WTC11 (cell line): ENCODE measurements around the gene NRXN2.

Experiments used
- CTCF ChIP-seq: fragments of 200-600 bp; IDR thresholded peaks from 2 replicates; pipeline ENCODE4 v1.8.0; 2022; ENCODE audit warnings: antibody characterized with exemption
- ELF4 ChIP-seq: sonication (generic); formaldehyde crosslinking; IDR thresholded peaks from 2 replicates; pipeline ENCODE4 v1.8.1; 2022; ENCODE audit warnings: low read depth, mild to moderate bottlenecking, moderate library complexity, missing genetic modification reagents
- ETV6 ChIP-seq: sonication (generic); formaldehyde crosslinking; IDR thresholded peaks from 2 replicates; pipeline ENCODE4 v1.8.1; 2022; ENCODE audit warnings: mild to moderate bottlenecking, missing genetic modification reagents
- GABPB1 ChIP-seq: sonication (generic); formaldehyde crosslinking; IDR thresholded peaks from 2 replicates; pipeline ENCODE4 v1.8.1; 2023; ENCODE audit warnings: mild to moderate bottlenecking, missing genetic modification reagents
- MLX ChIP-seq: sonication (generic); formaldehyde crosslinking; IDR thresholded peaks from 2 replicates; pipeline ENCODE4 v1.8.1; 2023; ENCODE audit warnings: mild to moderate bottlenecking, missing genetic modification reagents, moderate library complexity
- NFATC4 ChIP-seq: fragments of 250-450 bp; sonication (Bioruptor Pico); IDR thresholded peaks from 2 replicates; pipeline ENCODE4 v1.9.0; 2021; ENCODE audit warnings: mild to moderate bottlenecking
- SP1 ChIP-seq: sonication (generic); formaldehyde crosslinking; conservative IDR thresholded peaks from 2 replicates; pipeline ENCODE4 v1.8.1; 2022; ENCODE audit warnings: missing genetic modification reagents
- TEAD1 ChIP-seq: sonication (generic); formaldehyde crosslinking; IDR thresholded peaks from 2 replicates; pipeline ENCODE4 v1.8.0; 2022; ENCODE audit warnings: mild to moderate bottlenecking, missing genetic modification reagents
- ZBTB21 ChIP-seq: sonication (generic); formaldehyde crosslinking; IDR thresholded peaks from 2 replicates; pipeline ENCODE4 v1.8.1; 2023; ENCODE audit warnings: mild to moderate bottlenecking, missing genetic modification reagents, borderline replicate concordance
- ZBTB43 ChIP-seq: sonication (generic); formaldehyde crosslinking; IDR thresholded peaks from 2 replicates; pipeline ENCODE4 v1.8.1; 2023; ENCODE audit warnings: mild to moderate bottlenecking, missing genetic modification reagents
- ZNF121 ChIP-seq: sonication (generic); formaldehyde crosslinking; IDR thresholded peaks from 2 replicates; pipeline ENCODE4 v1.8.0; 2023; ENCODE audit warnings: missing genetic modification reagents
- ZNF423 ChIP-seq: fragments of 250-450 bp; sonication (Bioruptor Pico); IDR thresholded peaks from 2 replicates; pipeline ENCODE4 v2.1.2; 2022; ENCODE audit warnings: mild to moderate bottlenecking, moderate library complexity

- no peak for TF ChIP-seq ZBTB21 (CRISPR knock-in tag)
- no peak for TF ChIP-seq MLX
- no peak for TF ChIP-seq ETV6 (CRISPR knock-in tag)
- TF ChIP-seq CTCF, result no peak
- no peak for TF ChIP-seq TEAD1 (CRISPR knock-in tag)
- TF ChIP-seq GABPB1 (CRISPR knock-in tag), result no peak
- no peak for TF ChIP-seq ZNF423
- TF ChIP-seq ELF4, result no peak
- no peak for TF ChIP-seq ZBTB43
- no peak for TF ChIP-seq ZNF121
- no peak for TF ChIP-seq NFATC4 (CRISPR knock-in tag)
- no peak for TF ChIP-seq SP1 (CRISPR knock-in tag)
Measured at GRCh38 chr11:64764753-64765152, 41.8 kb upstream of the NRXN2 start.
